CD1c-positive myeloid dendritic cell (primary cell): ENCODE results near the gene SYF2.
A peak's percentile ranks its signal among the peaks of the same experiment; 100 is the strongest.

Experiments
- DNase-seq: peaks from one replicate; pipeline ENCODE4 v3.0.0-alpha.2; 2016; ENCODE audit errors: extremely low spot score

Gene SYF2

GRCh38 chr1:25184001-25184762, 48.1 kb downstream of the SYF2 start:
- DNase-seq = peak; percentile 2

GRCh38 chr1:25183126-25183980, 48.9 kb downstream of the SYF2 start:
- DNase-seq = no peak

- no peak for DNase-seq
Observed at GRCh38 chr1:25182629-25183028, 49.7 kb downstream of the SYF2 start.

GRCh38 chr1:25180996-25181395, 51.3 kb downstream of the SYF2 start:
- no peak for DNase-seq

- no peak for DNase-seq
Observed at GRCh38 chr1:25178917-25179561, 53.3 kb downstream of the SYF2 start.

GRCh38 chr1:25174730-25175612, 57.3 kb downstream of the SYF2 start:
- DNase-seq = no peak

GRCh38 chr1:25174363-25174729, 58.0 kb downstream of the SYF2 start:
- DNase-seq = no peak

GRCh38 chr1:25173809-25174340, 58.4 kb downstream of the SYF2 start:
- no peak for DNase-seq
